ENCODE results near the gene FMNL2. TPM values are rescaled to one million over a fixed set of nuclear protein-coding genes. Genes with fewer than 3 reads are reported as not detected.

FMNL2 gene
- total RNA-seq, 2 donors from 2014 or later, result 35.5 to 45.0 TPM

GRCh38 chr2:152393377-152393776, 58.4 kb downstream of the FMNL2 start:
- DNase-seq (ENCODE audit: low spot score), result no peak
- intact Hi-C loops (cut with DNase I), result loop anchor here (1.0 to 10.0 kb wide), 2 partner anchors 14 to 49 kb away; no protein-coding TSS in a partner anchor

DNA sequence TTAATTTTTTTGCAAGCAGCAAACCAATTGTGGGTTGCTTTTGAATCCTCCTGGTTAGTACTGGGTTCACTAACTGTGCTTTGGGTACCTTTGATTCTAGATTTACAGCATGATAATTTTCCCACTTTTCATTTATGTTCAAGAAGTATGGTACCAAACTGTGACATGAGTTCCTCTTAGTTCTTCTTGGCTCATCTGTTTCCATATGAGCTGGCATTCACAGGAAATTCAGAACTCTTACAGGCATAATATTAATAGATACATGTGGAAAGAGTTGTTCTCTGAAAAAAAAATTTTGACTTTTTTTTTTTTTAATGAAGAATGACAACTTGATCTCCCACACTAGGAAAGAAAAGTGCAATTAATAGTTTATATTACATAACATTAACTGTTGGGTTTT, 59.4 kb downstream of the FMNL2 start:
- no peak for DNase-seq (ENCODE audit: low spot score)
- intact Hi-C loops (cut with DNase I), result loop anchor here (10.0 kb wide), 1 partner anchor 50 kb away; no protein-coding TSS in a partner anchor

DNA sequence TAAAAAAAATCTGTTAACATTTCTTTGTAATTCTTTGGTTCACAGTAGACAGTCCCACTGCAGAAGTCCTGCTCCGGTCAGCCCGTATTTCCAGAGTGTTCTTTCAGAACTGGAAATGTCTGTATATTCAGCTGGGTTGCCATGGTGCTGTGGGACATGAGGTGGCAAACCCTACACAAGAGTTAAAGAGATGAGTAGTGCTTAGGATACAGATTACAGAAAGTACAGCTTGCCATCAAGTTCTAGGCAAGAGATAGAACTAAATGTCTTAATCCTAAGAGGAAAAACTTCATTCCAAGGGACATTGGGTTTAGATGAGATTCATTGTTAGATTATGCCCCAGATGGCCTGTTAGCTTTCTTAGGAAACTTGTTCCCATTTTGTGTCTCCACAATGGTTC, 60.1 kb downstream of the FMNL2 start:
- intact Hi-C loops (cut with DNase I), result loop anchor here (10.0 kb wide), 1 partner anchor 50 kb away; no protein-coding TSS in a partner anchor
- no peak for DNase-seq (ENCODE audit: low spot score)

GRCh38 chr2:152395572-152395971, 60.6 kb downstream of the FMNL2 start:
- no peak for DNase-seq (ENCODE audit: low spot score)
- intact Hi-C loops (cut with DNase I), result loop anchor here (10.0 kb wide), 1 partner anchor 51 kb away; no protein-coding TSS in a partner anchor

- intact Hi-C loops (cut with DNase I), result loop anchor here (10.0 kb wide), 1 partner anchor 51 kb away; no protein-coding TSS in a partner anchor
Observed at GRCh38 chr2:152396051-152396511, 61.1 kb downstream of the FMNL2 start.

DNA sequence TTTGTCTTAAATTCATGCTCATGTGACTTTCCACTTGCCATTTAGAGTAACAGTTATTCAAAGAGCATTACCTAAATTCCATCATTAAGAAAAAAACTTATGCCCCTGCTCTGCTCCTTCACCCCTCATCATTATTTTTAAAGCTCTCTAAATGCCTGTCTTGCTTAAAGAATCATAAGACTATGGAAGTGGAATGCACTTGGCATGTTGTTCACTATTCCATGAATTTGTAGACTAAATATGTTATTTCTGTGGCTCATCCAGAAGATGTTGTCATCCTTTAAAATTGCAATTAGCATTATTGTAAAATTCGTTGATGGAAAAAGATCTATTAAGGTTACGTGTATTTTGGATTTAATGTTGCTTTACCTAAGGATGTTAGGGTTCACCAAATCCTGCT, 61.8 kb downstream of the FMNL2 start:
- intact Hi-C loops (cut with DNase I), result loop anchor here (10.0 kb wide), 1 partner anchor 52 kb away; no protein-coding TSS in a partner anchor
- no peak for DNase-seq (ENCODE audit: low spot score)

More at GRCh38 chr2:152396051-152396511, 61.1 kb downstream of the FMNL2 start:
- no peak for DNase-seq (ENCODE audit: low spot score)

DNA sequence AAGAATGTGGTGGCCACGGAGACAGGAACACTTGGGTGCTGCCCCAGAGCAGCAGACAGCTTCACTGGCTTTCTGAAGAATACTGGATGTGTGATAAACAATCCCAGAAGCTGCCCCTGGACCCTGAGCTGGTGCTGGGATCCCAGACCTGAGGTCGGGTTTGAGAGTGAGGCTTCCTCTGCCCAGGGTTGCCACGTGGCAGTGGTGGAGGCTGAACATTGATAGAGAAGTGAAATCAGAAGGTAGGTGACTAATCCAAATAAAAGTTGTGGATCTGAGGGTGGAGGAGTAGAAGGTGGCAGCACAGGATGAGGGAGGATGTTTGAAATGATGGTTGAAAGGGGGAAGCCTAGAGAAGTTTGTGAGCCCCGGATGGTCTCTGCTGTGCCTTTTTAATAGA, 64.0 kb downstream of the FMNL2 start:
- intact Hi-C loops (cut with DNase I), result loop anchor here (10.0 kb wide), 1 partner anchor 54 kb away; no protein-coding TSS in a partner anchor
- DNase-seq (ENCODE audit: low spot score), result no peak

DNA sequence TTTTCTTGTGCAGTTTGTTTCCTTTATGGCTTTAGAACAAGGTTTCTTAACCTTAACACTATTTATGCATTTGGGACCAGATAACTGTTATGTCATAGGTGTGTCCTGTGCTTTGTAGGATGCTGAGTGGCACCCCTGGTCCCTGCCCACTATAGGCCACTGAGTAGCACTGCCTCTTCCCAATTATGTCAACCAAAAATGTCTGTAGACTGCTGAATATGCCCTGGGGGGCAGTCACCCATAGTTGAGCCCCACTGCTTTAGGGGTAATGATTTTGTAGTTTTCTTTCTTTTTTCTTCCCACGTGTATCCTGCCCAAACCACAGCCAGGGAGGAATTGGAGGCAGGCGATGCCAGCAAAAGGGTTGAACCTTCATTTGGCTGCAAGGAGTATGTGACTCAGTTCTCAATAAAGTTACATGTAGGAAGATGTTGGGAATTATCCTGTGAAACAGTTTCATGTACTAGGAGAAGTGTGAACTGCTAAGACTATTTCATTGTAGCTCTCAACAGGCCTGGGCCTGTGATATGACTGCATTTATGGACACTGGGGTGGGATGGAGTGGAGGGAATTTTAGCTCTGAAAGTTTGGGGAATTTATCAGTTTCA, 65.7 kb downstream of the FMNL2 start:
- intact Hi-C loops (cut with DNase I), result no loop called here
- DNase-seq (ENCODE audit: low spot score), result no peak

GRCh38 chr2:152402780-152403759, 68.1 kb downstream of the FMNL2 start:
- no peak for DNase-seq (ENCODE audit: low spot score)
- intact Hi-C loops (cut with DNase I), result no loop called here

DNA sequence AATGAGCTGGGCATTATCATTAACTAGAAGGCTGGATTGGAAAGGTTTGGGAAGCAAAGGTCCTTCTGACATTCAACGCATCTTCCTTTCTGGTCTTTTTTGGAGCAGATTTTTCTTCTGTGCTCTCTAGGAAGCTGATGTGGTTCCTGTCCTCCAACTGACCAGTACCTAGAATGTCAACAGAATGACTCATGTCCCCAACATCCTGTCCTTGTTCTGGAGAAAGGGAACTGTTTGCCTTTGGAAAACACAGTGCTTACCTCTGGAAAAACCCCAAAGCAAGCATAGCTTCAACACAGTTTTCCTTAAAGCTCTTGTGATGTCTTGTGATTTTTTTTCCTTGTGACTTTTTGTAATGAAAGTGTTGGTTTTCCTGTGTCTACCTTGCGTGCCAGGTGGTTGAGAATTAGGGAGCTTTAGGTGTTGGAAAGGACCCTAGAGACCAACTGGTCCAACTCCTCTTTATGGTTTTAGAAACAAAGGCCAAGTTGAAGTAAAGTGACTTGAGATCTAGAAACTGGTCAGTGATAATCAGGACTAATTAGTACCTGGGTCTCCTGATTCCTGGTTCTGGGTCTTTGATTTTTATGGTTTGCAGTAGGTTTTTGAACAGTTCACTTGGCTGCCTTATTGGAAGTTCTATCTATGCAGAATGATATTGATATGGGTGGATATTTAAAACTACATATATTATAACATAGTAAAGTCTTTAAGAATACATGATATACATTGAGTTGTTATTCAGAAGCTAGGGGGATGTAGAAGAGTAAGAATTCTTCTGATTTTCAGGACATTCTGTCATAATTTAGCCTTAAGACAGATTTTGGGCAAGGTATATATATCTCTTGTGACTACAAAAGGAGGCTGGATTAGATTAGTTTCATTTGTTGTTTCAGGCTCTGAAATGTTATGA, 70.5 kb downstream of the FMNL2 start:
- intact Hi-C loops (cut with DNase I), result no loop called here
- DNase-seq (ENCODE audit: low spot score), result no peak

- no peak for DNase-seq (ENCODE audit: low spot score)
- intact Hi-C loops (cut with DNase I), result no loop called here
Observed at GRCh38 chr2:152406119-152406835, 71.3 kb downstream of the FMNL2 start.

- intact Hi-C loops (cut with DNase I), result no loop called here
- DNase-seq (ENCODE audit: low spot score), result no peak
Observed at GRCh38 chr2:152406836-152407161, 71.8 kb downstream of the FMNL2 start.

GRCh38 chr2:152407204-152407721, 72.3 kb downstream of the FMNL2 start:
- no peak for DNase-seq (ENCODE audit: low spot score)
- intact Hi-C loops (cut with DNase I), result no loop called here

DNA sequence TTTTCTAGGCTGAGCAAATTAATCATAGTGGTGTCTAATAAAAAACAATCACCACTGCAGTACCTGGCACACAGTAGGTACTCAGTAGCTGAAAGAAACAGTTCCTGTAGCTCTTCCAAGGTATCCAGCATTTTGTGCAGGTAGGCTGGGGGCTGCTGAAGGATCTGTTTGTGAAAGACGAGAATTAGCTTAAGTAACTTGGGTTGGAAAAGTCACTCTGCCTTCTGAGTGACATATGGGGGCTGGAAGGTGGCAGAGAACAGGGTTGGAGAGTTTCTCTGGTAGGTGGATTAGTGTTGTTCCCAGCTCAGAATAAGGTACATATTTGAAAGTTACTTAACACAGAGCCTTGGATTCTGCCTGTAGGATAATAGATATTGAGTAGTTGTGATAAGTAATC, 72.8 kb downstream of the FMNL2 start:
- intact Hi-C loops (cut with DNase I), result no loop called here
- no peak for DNase-seq (ENCODE audit: low spot score)

DNA sequence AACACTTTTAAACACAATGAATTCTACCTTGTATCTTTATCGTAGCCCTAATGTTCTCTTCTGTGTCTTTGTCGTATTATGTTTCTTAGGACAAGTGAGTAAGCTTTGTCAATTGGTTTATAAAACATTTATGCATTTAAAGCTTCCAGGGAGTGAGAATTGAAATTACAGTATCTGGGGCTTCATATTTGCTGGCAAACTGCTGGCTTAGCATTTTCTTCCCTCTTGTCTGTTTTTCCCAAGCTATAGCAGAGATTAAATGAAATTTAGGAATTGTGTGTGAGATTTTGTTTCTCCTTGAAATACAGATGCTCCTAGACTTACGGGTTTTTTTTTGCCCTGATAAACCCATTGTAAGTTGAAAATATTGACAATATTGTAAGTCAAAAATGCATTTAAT, 73.3 kb downstream of the FMNL2 start:
- intact Hi-C loops (cut with DNase I), result no loop called here
- DNase-seq (ENCODE audit: low spot score), result no peak

DNA sequence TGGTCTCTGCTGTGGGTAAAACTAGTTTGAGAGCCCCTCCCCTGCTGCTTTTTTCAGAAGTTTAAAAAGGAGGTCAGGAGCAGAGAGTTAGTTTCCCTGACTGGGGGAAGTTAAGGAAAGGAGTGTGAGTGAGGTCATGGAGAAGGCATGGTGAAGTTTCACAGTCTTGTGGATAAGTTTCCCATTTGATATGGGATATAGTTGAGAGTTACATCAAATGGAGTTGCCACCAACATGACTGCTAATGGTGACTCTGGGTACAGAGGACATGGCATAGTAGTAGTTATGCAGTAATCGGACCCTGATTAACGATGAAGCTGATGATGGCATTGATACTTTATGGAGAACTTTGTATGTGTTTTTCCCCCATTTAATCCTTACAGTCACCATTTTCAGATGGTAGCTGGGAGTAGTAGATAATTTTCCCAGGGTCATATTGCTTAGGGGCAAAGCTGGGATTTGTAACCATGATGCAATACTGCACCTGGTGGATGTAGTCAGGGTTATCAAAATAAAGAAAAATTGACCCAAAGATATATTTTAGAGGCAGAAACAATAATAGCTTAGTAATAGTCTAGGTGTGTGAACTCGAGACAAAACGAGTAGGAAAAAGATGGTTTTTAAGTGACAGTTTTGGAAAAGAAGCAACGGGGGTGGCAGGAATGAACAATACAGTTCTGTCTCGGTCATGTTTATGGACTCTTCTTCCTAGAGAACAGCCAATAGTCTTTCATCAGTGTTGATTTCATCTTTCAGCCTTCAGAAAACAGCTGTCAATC, 74.6 kb downstream of the FMNL2 start:
- DNase-seq (ENCODE audit: low spot score), result no peak

DNA sequence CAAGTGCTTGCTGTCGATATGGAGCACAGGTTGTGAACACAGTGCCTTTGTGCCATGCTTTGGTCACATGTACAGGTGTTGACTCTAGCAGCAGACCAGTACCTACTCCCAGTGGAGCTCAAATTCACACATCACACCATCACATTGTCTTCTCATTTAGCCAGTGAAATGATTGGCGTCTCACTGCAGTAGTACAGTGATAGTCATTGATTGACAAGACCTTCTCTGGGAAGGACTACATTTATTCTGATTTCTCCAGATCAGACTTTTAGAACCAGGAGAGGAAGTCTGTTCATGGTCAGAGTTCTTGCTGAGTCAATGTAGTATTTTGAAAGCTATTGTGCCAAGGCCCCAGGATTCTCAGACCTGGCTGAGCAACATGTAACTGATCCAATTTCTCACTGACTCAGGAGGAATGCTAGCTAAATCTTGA, 75.2 kb downstream of the FMNL2 start:
- DNase-seq (ENCODE audit: low spot score), result no peak
- intact Hi-C loops (cut with DNase I), result no loop called here

More for the DNA sequence above, 74.6 kb downstream of the FMNL2 start:
- intact Hi-C loops (cut with DNase I), result no loop called here

Measured in posterior vena cava (tissue), 2 donors.